Activated gamma-delta T cell treated with Interleukin-2 at 50 U/mL for 16 hours (primary cell): ENCODE measurements around the gene PLK3.
"Not testable (repeated sequence)": the region's sequence is repeated elsewhere in the genome, so short reads cannot be mapped to it uniquely, and the experiment has no call there.

Experiments
- DNase-seq: peaks from one replicate; pipeline ENCODE4 v3.0.0-alpha.2; 2020

Gene PLK3

DNA sequence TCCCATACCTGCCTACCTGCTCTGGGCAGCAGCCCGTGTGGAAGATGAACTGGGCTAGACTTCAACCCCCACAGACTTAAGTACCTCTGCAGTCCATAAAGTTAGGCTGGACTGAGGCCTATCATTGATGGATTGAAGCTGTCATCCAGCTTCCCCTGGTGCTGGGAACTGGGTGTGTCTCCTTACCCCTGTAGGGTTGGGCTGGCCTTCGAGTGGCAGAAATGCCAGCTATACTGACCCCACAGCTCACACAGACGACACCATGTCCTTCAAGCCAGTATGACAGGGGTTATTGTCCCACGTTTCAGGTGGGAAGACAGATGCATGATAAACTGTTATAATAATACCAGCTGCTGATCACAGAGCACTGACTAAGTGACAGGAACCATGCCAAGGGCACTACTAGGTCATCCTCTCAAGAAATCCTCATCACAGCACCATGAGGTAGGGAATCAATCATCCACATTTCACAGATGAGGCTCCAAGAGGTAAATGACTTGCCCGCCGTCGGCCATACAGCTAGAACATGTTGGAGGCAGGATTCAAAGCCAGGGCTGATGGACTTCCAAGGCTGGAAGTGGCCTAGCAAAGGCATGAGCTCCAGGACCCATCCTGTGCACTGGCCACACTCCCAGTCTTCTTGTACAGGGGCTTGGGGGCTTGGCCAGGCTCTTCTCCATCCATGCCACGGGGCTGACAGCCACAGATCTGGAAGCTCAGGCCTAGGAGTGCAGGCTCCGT is 11.9 kb upstream of the PLK3 start, which contains the start of gene BEST4:
TSS of gene BEST4 (minus strand) at position 51 of the 741 bp plus-strand sequence. CDS start 465 bp downstream, outside the sequence.
- no peak for DNase-seq

DNA sequence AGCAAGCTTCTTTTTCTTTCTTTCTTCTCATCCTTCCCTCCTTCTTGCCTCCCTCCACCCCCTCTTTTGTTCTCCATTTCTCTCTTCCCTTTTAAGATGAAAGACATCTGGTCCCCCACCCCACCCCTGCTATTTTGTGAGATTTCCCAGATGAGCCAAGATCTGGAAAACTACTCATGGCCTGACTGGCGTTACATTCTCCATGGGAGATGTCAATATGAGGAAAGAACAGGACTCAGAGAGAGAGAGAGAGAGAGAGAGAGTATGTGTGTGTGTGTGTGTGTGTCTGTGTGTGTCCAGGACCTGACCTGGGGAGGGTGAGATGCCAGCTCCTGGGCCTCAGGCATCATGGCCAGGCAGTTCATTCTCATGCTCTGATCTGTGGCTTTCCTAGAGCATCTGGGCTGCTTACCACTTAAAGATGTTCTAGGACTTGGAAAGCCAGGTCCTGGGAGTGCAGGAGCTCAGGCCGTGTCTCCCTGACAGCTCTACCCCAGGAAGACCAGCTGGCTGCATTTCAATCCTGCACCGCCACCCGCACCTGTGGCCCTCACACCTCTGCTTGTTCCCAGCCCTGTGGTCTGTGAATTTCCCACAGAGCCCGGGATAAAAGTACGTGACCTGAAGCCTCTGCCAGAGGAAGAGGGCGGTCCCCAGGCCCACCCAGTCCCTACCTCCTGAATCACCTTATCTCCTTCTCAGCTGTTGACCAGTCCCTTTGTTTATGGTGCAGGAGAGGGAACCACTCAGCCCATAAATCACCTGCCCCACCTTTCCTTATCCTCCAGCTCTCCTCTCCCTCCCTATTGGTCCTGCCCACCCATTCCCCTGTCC is 9.0 kb upstream of the PLK3 start:
- DNase-seq, result no peak

DNA sequence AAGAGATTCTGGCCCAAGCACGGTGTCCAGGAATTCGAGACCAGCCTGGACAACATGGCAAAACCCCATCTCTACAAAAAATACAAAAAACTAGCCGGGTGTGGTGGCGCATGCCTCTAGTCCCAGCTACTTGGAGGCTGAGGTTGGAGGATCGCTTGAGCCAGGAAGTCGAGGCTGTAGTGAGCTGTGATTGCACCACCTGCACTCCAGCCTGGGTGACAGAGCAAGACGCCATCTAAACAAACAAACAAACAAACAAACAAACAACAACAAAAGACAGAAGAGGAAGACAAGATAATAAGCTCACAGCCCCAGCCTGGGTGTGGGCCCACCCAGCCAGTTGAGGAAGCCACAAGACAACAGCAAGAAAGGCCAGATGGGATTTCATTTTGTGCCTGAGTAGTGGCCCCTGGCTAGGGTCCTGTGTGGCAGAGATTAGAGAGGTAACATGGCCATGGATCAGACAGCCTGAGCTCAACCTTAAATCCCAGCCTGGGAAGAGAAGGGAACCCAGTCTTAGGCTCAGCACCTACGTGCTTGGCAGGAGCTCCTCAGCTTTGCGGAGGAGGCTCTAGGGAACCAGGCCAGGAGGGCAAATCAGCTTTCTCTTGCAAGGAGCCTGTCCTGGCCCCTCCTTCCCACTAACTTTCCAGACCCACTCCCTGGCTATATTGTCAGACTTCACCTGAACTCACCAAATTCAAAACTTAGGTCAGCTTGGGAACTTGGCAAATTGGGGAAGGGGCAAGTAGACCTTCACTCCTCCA is 7.3 kb upstream of the PLK3 start:
- no peak for DNase-seq

DNA sequence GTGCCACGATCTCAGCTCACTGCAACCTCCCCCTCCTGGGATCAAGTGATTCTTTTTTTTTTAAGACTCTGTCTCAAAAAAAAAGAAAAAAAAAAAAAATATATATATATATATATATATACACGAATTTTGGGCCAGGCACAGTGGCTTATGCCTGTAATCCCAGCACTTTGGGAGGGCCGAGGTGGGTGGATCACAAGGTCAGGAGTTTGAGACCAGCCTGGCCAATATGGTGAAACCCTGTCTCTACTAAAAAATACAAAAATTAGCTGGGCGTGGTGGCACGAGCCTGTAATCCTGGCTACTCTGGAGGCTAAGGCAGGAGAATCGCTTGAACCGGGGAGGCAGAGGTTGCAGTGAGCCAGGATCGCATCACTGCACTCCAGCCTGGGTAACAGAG is 2.3 kb upstream of the PLK3 start:
- not testable (repeated sequence) for DNase-seq

DNA sequence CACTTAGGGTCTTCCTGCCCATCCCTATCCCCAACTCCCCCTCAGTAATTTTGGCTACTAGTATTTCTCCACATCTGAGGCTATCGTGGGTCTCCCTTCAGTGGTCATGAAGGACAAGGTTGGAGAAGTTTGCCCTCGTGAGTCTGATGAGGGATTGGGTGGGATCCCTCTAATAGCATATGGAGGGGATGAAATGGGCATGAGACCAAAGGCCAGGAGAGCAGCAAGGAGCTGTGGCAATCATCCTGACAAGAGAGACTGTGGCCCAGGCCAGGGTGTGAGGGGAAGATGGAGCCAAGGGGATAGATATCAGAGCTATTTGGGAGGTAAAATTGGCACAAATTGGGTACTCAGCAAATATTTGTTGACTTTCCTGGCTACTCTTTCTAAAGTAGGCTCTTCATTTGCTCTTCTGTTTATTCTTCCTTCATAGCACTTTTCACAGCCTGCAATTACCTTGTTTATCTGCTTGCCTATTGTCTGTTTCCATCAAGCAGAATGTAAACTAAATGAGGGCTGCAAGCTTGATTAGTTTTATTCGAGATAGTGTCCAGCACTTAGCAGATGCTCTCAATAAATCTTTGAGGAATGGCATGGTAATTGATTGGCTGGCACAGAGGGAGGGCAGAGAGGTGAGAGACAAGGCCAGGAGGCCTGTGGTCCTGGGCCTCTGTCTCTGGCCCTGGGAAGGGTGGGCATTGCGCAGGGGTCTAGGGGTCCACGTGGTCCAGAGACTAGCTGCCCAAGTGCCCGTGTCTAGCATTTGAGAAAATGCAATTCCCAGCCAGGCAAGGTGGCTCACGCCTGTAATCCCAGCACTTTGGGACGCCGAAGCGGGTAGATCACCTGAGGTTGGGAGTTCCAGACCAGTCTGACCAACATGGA is 1.5 kb upstream of the PLK3 start:
- no peak for DNase-seq

DNA sequence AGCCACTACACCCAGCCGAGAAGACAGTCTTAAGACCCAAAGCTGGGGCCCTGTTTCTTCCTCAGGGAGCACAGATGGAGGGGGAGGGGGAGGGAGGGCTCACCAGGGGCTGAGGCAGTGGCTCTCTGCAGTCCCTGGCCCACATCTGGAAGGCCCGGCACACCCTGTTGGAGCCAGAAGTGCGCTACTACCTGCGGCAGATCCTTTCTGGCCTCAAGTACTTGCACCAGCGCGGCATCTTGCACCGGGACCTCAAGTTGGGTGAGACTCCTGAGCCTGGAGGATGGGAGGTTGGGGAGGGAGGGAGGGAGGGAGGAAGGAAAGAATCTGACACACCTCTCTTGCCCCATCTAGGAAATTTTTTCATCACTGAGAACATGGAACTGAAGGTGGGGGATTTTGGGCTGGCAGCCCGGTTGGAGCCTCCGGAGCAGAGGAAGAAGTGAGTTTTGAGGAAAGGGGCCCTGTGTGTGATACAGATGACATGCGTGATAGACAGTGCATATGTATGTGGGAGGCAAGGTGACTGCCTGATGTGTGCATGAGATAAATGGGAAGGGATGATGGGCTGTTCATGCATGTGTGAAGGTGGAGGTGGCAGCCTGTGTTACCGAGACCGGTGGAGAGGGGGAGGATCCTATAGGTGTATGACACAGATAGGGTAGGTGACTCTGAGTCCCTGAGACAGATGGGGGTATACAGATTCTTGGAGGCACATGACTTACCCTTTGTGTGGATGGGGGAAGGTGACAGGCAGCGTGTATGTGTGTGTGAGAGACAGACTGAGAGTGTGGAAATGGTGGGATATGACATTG is 1.5 kb downstream of the PLK3 start:
- DNase-seq, result no peak

DNA sequence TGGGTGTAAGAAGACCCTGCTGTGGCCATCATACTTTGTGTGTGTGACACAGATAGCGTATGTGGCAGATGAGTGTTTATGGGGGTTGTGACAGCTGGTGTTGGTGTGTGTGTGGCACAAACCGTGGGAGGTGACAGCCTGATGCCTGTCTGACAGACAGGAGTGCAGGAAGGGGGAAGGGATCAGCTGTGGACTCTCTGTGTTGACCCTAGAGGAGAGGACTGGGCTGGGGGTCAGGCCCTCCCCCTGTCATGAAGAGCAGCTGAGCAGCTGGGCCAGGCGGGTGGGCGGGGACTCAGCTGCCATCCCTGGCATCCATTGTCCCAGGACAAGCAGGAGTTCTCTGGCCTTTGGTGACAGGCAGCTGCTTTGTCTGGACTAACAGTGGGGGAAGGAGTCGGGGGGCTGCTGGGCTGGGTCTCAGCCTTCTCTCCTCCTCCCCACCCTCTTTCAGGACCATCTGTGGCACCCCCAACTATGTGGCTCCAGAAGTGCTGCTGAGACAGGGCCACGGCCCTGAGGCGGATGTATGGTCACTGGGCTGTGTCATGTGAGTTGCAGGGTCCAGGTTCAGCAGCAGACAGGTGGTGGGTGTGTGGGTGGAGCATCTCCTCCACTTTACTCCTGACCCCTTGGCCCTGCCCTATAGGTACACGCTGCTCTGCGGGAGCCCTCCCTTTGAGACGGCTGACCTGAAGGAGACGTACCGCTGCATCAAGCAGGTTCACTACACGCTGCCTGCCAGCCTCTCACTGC is 2.3 kb downstream of the PLK3 start:
- no peak for DNase-seq

DNA sequence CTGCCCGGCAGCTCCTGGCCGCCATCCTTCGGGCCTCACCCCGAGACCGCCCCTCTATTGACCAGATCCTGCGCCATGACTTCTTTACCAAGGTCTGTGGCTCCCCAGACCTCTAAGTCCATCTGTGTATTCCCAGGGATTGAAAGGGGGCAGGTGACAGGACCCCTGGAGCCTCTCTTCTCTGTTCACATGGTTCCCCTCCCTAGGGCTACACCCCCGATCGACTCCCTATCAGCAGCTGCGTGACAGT is 2.8 kb downstream of the PLK3 start:
- no peak for DNase-seq

DNA sequence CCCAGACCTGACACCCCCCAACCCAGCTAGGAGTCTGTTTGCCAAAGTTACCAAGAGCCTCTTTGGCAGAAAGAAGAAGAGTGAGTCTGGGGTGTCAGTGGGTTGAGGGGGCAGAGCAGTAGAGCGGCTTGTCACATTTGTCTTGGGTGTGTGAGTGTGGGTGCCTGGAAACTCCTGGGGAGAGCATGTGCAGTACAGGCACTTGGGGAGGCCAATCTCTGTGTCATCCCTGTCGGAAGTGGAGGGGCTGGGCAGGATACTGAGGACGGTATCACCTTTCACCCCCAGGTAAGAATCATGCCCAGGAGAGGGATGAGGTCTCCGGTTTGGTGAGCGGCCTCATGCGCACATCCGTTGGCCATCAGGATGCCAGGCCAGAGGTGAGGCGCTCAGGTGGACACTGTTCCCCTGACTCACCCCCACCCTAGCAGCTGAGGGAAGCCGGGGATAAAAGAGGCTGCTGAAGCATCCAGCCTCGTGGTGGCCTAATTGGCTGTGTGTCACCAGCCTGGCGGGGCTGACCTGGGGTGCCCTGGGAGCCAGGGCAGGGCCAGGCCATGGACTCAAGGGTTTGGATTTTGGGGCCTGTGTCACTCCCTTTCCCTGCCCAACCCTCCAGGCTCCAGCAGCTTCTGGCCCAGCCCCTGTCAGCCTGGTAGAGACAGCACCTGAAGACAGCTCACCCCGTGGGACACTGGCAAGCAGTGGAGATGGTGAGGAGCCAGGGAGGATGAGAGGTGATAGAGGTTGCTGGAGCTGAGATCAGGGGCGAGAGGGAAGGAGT is 3.3 kb downstream of the PLK3 start:
- DNase-seq, result no peak

DNA sequence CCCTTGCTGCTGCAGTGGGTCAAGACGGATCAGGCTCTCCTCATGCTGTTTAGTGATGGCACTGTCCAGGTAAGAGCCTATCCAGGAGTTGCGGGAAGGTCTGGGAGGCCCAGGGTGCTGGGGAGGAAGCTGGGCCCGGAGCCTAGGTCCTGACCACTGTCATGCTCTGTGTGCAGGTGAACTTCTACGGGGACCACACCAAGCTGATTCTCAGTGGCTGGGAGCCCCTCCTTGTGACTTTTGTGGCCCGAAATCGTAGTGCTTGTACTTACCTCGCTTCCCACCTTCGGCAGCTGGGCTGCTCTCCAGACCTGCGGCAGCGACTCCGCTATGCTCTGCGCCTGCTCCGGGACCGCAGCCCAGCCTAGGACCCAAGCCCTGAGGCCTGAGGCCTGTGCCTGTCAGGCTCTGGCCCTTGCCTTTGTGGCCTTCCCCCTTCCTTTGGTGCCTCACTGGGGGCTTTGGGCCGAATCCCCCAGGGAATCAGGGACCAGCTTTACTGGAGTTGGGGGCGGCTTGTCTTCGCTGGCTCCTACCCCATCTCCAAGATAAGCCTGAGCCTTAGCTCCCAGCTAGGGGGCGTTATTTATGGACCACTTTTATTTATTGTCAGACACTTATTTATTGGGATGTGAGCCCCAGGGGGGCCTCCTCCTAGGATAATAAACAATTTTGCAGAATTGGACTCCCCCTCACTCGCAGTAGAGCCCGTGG is 5.3 kb downstream of the PLK3 start:
- DNase-seq, result no peak

DNA sequence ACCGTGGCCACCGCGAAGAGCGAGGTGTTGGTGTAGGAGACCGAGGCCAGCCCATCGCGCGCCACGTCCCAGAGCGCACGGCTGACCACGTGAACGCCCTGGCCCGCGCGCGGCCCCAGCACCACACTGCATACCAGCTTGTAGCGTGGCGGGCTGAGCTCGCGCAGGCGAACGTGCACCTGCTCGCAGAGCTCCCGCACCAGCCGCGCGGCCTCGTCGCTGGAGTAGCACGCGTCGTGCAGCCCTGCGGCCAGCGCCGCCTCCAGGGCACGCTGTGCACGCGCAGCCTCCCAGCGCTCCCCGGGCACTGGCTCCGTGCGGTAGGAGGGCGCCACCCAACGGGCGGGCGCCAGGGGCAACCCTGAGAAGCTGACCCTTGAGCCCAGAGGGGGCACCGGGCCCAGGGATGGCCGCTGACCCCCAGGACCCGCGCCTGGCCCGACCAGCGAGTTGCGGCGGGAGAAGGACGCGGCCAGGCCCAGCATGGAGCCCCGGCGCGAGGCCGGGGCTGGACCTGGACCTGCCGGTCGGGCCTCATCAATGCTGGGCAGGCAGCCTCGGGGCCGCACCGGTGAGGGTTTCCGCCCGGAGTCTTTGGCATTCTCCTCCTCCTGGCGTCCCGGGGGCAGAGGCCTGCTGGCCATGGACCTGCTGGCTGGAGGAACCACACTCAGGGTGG is 6.0 kb downstream of the PLK3 start:
- DNase-seq, result no peak

DNA sequence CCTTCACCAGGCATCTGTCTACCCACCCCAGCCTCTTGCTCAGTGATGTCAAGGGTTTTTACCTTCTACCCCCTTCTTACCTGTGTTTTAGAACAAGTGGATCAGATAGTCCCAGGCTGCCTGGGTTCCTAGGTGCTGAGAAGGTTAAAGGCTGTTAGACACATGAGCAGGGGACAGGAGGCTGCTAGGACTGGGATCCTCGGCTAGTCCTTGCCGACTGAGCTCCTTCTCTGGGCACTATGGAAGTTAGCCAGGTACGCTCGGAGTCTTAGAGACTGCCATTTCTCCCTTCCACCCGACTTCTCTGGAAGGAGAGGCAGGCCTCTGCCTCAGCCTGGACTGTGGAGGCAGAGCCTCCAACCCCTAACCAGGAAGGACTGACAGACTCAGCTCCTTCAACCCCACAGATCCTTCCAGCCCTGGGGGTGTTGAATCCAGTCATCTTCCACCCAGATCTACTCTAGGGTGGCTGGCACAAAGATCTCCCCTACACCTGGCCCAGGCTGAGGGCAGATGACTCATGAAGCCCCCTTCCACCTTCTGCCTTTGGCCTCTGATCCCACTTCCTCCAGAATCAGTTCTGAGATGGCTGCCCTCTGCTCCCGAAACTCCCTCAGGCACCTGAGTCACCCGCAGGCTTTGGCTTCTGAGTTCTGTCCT is 6.7 kb downstream of the PLK3 start, which contains the start of gene DYNLT4:
TSS of gene DYNLT4 (minus strand) at position 648 of the 660 bp plus-strand sequence. CDS start 683 bp downstream, outside the sequence.
- DNase-seq, result no peak

DNA sequence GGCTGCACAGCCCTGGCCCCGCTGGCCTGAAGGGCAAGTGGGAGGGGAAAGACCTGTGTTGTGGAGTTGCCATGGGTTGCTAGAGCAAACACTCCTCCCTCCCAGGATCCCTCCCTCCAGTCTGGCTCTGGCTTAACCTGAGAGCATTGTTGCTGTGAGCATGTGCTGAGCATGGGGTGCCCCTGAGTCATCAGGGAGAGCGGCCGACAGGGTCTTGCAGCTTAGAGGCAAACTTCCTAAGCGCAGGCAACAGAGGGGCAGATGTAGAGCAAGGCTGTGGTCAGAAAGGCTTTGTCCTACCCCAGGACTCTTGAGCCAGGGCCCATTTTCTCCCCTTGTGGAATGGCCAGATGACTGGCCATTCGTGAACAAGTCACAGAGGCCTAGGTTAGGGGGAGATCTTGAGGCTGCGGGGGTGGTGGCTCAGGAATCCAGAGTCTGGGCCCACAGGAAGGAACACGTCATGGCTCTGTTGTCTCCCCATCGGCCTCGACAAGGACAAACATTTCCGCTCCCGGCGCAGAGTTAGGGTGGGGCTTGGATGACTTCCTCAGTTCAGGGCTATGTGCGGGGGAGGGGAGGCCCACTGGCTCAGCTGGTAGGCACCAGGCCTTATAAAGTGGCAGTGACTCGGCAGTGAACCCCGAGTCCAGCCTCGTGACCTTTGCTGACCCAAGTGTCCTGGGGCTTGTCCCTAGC is 7.3 kb downstream of the PLK3 start:
- peak; percentile 87 for DNase-seq

DNA sequence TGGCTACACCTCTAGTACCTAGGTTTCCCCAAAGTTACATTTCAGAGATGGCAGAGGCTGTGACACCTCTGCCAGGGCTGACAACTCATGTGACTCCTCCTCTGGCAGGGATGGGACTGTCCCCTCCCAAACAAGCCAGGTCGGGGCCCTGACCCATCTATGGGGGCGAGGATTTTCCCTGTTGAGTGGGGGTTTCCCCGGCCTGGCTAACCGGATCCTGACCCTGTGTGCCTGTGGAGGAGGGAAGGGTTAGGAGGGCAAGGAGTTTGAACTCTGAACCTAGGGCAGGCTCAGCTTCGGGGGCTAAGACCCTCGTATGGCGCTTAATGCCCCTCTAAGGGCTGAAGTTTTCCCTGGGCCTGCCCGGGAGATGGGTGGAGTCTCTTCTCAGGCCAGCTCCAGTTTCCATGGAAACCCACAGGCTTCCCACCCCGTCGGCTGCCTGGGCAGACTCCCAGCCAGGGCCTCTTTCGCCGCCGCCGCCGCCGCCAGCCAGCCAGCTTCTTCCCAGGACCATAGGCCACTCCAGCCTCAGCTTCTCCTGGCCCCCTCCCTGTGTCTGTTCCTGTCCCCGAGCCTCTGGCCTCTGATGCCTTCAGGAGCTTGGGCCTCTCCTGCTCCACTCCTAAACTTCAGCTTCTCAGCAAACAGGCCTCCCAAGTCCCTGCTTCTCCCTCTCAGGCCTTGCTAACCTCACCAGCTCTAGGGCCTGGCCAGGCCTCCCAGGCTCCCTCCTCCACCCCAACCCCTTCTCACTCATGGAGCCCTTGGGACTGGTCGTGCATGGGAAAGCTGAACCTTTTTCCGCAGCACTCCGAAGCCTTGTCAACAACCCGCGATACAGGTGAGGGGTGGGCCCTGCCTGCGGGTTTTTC is 8.1 kb downstream of the PLK3 start, which contains the start of gene BTBD19:
TSS of gene BTBD19 (plus strand) at position 461 of the 875 bp plus-strand sequence. CDS start at position 759, 298 bp downstream.
- peak; percentile 45 for DNase-seq

DNA sequence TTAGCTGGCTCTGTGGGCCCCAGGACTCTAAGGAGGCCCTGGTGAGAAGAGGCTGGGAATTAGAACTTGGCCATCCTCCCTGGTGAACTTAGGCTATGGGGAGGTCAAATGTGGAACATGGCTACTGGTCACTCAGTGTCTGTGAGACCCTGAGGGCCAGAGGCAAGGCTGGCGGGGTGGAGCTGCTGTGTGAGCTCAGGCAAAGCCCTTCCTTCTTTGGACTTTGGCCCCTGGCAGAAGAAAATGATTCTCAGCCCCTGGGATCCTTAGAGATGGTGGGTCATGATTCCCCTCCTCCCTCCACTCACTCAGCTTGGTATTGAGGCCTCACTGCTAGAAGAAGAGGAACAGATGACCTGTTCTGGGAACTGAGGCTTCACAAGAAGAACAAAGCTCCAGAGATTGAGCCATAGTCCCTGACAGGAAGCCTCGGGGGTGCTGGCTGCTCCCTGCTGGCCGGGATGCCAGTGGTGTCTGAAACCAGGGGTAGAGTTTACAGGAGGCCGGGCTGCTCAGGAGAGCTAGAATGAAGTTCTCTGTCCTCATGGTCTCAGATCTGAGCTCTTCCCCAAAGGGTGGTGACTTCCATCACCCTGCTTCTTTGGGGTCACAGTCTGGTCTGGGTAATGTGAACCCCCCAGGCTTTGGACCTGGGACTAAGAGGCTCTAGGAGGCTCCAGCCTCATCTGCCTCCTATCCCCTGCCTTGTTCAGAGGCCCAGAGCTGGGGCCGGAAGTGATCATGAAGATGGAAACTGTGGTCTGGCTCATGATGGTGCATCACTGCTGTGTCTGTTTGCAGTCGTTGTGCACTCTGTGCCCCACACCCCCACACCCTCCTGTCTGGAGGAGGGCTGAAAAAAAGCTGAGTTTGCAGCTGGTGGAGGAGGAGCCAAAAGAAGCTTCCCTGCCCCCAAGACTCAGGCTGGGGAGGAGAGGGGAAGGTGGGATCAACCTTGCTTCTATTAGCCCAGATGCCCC is 9.1 kb downstream of the PLK3 start:
- peak; percentile 84 for DNase-seq
